Naive thymus-derived CD8-positive, alpha-beta T cell (primary cell): ENCODE measurements around the gene STIM2. TPM values are rescaled to one million over a fixed set of nuclear protein-coding genes. Genes with fewer than 3 reads are reported as not detected.
A peak's percentile ranks its signal among the peaks of the same experiment; 100 is the strongest.

Experiments used
- ATAC-seq, 2 donors: fragments of 150-1000 bp; cut with Tn5 transposase in 1 of 2; sonication (Bioruptor Pico), chemical (Tn5 transposase) in 1 of 2; 1 replicate in 1 of 2; 2 replicates in 1 of 2; pipeline ENCODE4 v1.10.0; 2021; ENCODE audit warnings: mild to moderate bottlenecking in 2 of 2, moderate library complexity in 2 of 2
- POLR2A ChIA-PET: fragments of 350-600 bp; sonication (Branson Sonifier 250); formaldehyde crosslinking; loops from one replicate; lab custom pipeline; 2021; ENCODE audit warnings: antibody characterized with exemption; lab: Charles Lee
- DNase-seq, 10 donors: peaks; one replicate each; pipeline versions ENCODE4 v3.0.0 to v3.0.0-alpha.2; 2020 to 2022
- H3K27ac Mint-ChIP-seq, 10 donors: one replicate each; pipeline ENCODE4 v1.8.0; 2020 to 2022; ENCODE audit warnings: mild to moderate bottlenecking in 10 of 10, mixed read lengths in 10 of 10, moderate library complexity in 4 of 10, inconsistent platforms in 1 of 10
- H3K27me3 Mint-ChIP-seq, 5 donors: one replicate each; pipeline ENCODE4 v1.8.0; 2021 to 2022; ENCODE audit warnings: mixed read lengths in 5 of 5
- H3K36me3 Mint-ChIP-seq, 3 donors: one replicate each; pipeline ENCODE4 v1.8.0; 2020 to 2022; ENCODE audit warnings: mixed read lengths in 3 of 3, mild to moderate bottlenecking in 2 of 3, inconsistent platforms in 1 of 3
- H3K4me1 Mint-ChIP-seq, 4 donors: one replicate each; pipeline ENCODE4 v1.8.0; 2021 to 2022; ENCODE audit warnings: mixed read lengths in 4 of 4
- H3K4me3 Mint-ChIP-seq, 10 donors: one replicate each; pipeline ENCODE4 v1.8.0; 2020 to 2022; ENCODE audit warnings: mild to moderate bottlenecking in 10 of 10, mixed read lengths in 10 of 10, moderate library complexity in 6 of 10, inconsistent platforms in 1 of 10
- H3K9me3 Mint-ChIP-seq, 9 donors: one replicate each; pipeline ENCODE4 v1.8.0; 2020 to 2022; ENCODE audit warnings: mixed read lengths in 9 of 9, mild to moderate bottlenecking in 3 of 9, inconsistent platforms in 1 of 9, moderate library complexity in 1 of 9
- polyA plus RNA-seq, 3 donors: library from polyadenylated mRNA; unstranded; fragments of 300-500 nt; fragmentation: Illumina TruSeq; gene quantifications; one replicate each; pipeline ENCODE4 v1.2.3, GENCODE V29; 2021
- total RNA-seq, 8 experiments: library from RNA in 2 of 8; stranded (reverse) in 2 of 8; gene quantifications; one replicate each; pipeline ENCODE4 v1.2.3 and lab custom pipeline; 2021 to 2026

The STIM2 gene
- total and polyA plus RNA-seq, 5 experiments from 2014 or later = 22.2 to 105 (median 35.4) TPM

- H3K4me3 Mint-ChIP-seq = no peak overlapping the region
- ATAC-seq (no peak), DNase-seq (no peak)
- peaks cover 8 to 27% (median 19%) of the 10 kb centered on the region in 4 donors for H3K4me1 Mint-ChIP-seq
- no peak overlapping the region for H3K27ac Mint-ChIP-seq
- H3K9me3 Mint-ChIP-seq = peaks cover 0 to 8% (median 0%) of the 10 kb centered on the region in 9 donors
- H3K36me3 Mint-ChIP-seq = peaks cover 0 to 15% (median 7%) of the 10 kb centered on the region in 3 donors
- POLR2A ChIA-PET = interaction anchor here (3.7 kb wide), 1 partner anchor 132 kb away, joined by 21 read pairs; the partner anchor contains the start of gene STIM2
- no peaks in the 10 kb centered on the region for H3K27me3 Mint-ChIP-seq
Measured at GRCh38 chr4:26993539-26993938, 132.9 kb downstream of the STIM2 start.

- peaks cover 8 to 27% (median 19%) of the 10 kb centered on the region in 4 donors for H3K4me1 Mint-ChIP-seq
- DNase-seq (no peak), ATAC-seq (no peak)
- no peaks in the 10 kb centered on the region for H3K27me3 Mint-ChIP-seq
- peaks cover 0 to 16% (median 5%) of the 10 kb centered on the region in 3 donors for H3K36me3 Mint-ChIP-seq
- POLR2A ChIA-PET = interaction anchor here (3.7 kb wide), 1 partner anchor 132 kb away, joined by 21 read pairs; the partner anchor contains the start of gene STIM2
- H3K9me3 Mint-ChIP-seq = peaks cover 0 to 8% (median 0%) of the 10 kb centered on the region in 9 donors
- no peak overlapping the region for H3K27ac Mint-ChIP-seq
- H3K4me3 Mint-ChIP-seq = no peak overlapping the region
Measured at GRCh38 chr4:26993967-26994366, 133.3 kb downstream of the STIM2 start.

DNA sequence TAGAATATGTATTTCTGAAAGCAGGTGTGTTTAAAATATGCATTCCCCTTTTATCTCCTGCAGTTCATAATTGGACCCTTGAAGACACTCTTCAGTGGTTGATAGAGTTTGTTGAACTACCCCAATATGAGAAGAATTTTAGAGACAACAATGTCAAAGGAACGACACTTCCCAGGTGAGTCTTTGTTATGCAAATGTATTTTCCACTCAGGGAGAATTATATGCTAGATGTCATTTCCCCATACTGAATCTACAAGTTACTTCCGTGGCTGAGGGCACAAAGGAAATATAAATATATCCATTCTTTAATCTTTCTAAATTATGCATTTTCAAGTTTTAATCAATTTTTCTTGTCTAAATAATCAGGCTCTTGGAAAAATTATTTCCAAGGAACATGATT lies 134.7 kb downstream of the STIM2 start:
- Mint-ChIP-seq H3K9me3 (peaks cover 0 to 8% (median 0%) of the 10 kb centered on the region in 9 donors), H3K36me3 (peaks cover 0 to 18% (median 5%) of the 10 kb centered on the region in 3 donors), H3K27ac (peak overlapping the region in 2 of 10 donors; percentile 18 to 66), H3K4me3 (peak overlapping the region in 1 of 10 donors; percentile 9), H3K4me1 (peaks cover 8 to 28% (median 20%) of the 10 kb centered on the region in 4 donors), H3K27me3 (no peaks in the 10 kb centered on the region)
- DNase-seq = no peak
- ATAC-seq = no peak
- POLR2A ChIA-PET = no interaction called here

GRCh38 chr4:26996745-26997144 lies 136.1 kb downstream of the STIM2 start:
- Mint-ChIP-seq H3K36me3 (peaks cover 0 to 19% (median 0%) of the 10 kb centered on the region in 3 donors), H3K27ac (peak overlapping the region in 1 of 10 donors; percentile 23), H3K4me3 (no peak overlapping the region), H3K4me1 (peaks cover 8 to 27% (median 21%) of the 10 kb centered on the region in 4 donors), H3K27me3 (no peaks in the 10 kb centered on the region), H3K9me3 (no peaks in the 10 kb centered on the region)
- POLR2A ChIA-PET = no interaction called here
- ATAC-seq (no peak), DNase-seq (no peak)

DNA sequence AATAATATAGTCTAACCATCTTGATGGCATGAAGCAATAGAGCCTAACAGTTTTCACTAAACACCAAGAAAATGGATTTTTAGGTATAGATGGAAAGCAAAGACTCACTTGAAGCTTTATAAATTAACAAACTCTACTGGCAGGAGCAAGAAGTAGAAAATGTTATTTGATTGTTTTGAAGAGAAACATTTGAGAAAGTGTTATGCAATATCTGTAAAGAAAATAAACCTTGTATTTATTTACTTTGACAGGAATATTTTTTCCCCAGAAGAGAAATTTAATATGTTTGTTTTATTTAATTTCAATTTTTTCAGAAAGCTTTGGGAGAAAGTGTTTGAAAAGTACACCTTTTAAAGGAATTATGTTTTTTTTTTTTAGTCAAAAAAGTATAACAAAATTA lies 139.0 kb downstream of the STIM2 start:
- H3K4me1 Mint-ChIP-seq = peaks cover 14 to 55% (median 42%) of the 10 kb centered on the region in 4 donors
- DNase-seq (no peak), ATAC-seq (no peak)
- H3K4me3 Mint-ChIP-seq = no peak overlapping the region
- no peaks in the 10 kb centered on the region for H3K9me3 Mint-ChIP-seq
- H3K36me3 Mint-ChIP-seq = peaks cover 0 to 34% (median 0%) of the 10 kb centered on the region in 3 donors
- H3K27ac Mint-ChIP-seq = peak overlapping the region in 4 of 10 donors; percentile 32 to 62 (median 49)
- no peaks in the 10 kb centered on the region for H3K27me3 Mint-ChIP-seq
- POLR2A ChIA-PET = interaction anchor here (1.8 kb wide), 1 partner anchor 139 kb away, joined by 6 read pairs; the partner anchor contains the start of gene STIM2

GRCh38 chr4:27000122-27000521 lies 139.5 kb downstream of the STIM2 start:
- peaks cover 0 to 34% (median 0%) of the 10 kb centered on the region in 3 donors for H3K36me3 Mint-ChIP-seq
- no peak for DNase-seq
- H3K27ac Mint-ChIP-seq = peak overlapping the region in 5 of 10 donors; percentile 9 to 78 (median 53)
- H3K27me3 Mint-ChIP-seq = no peaks in the 10 kb centered on the region
- no peak for ATAC-seq
- peaks cover 12 to 55% (median 42%) of the 10 kb centered on the region in 4 donors for H3K4me1 Mint-ChIP-seq
- H3K9me3 Mint-ChIP-seq = no peaks in the 10 kb centered on the region
- POLR2A ChIA-PET = interaction anchor here (1.8 kb wide), 1 partner anchor 139 kb away, joined by 6 read pairs; the partner anchor contains the start of gene STIM2
- no peak overlapping the region for H3K4me3 Mint-ChIP-seq

GRCh38 chr4:27000820-27001219 lies 140.2 kb downstream of the STIM2 start:
- no peaks in the 10 kb centered on the region for H3K27me3 Mint-ChIP-seq
- no peak overlapping the region for H3K4me3 Mint-ChIP-seq
- ATAC-seq = peak; percentile 84 to 92
- DNase-seq = peak in 3 of 10 donors; percentile 17 to 42 (median 29)
- H3K36me3 Mint-ChIP-seq = peaks cover 0 to 31% (median 0%) of the 10 kb centered on the region in 3 donors
- H3K4me1 Mint-ChIP-seq = peaks cover 10 to 55% (median 41%) of the 10 kb centered on the region in 4 donors
- H3K27ac Mint-ChIP-seq = peak overlapping the region in 6 of 10 donors; percentile 9 to 67 (median 30)
- POLR2A ChIA-PET = interaction anchor here (1.0 kb wide), 1 partner anchor 143 kb away, joined by 4 read pairs; no protein-coding TSS in a partner anchor
- no peaks in the 10 kb centered on the region for H3K9me3 Mint-ChIP-seq

DNA sequence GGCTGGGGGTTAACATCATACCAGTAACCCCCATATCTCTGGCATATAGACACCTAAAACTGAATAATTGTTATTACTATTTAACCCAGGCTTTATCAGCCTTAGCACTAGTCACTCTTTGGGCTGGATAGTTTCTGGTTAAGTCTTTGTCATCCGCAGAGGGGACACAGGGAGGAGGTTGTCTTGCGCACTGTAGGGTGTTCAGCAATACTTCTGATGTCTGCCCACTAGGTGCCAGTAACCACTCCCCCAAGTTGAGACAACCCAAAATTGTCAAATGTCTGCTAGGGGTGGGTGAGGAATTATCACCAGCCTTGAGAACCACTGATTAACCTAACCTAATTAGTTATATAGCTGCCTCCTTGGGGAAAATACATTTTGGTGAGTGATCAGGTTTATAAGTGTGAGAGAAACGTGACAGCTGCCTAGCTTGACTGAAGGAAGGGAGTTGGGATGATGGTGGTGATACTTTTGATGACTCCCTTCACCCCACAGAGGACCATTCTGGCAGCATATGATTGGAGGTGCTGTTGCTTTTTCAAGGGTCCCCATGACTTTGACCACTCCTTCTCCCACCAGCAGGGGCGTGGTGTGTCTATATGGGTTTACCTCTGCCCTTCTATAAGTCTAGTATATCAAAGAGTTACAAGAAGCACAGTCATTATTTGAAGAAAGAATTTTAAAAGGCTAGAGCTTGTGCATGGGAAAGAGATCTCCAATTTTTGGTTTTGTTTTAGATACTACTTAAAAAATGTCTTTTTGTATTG lies 140.9 kb downstream of the STIM2 start:
- Mint-ChIP-seq H3K4me3 (peak overlapping the region in 1 of 10 donors; percentile 1), H3K36me3 (peaks cover 0 to 28% (median 0%) of the 10 kb centered on the region in 3 donors), H3K27ac (peak overlapping the region; percentile 13 to 78 (median 48)), H3K27me3 (no peaks in the 10 kb centered on the region), H3K9me3 (no peaks in the 10 kb centered on the region), H3K4me1 (peaks cover 10 to 53% (median 39%) of the 10 kb centered on the region in 4 donors)
- POLR2A ChIA-PET = interaction anchor here (1.0 kb wide), 1 partner anchor 144 kb away, joined by 4 read pairs; no protein-coding TSS in a partner anchor
- no peak for ATAC-seq
- DNase-seq = no peak

DNA sequence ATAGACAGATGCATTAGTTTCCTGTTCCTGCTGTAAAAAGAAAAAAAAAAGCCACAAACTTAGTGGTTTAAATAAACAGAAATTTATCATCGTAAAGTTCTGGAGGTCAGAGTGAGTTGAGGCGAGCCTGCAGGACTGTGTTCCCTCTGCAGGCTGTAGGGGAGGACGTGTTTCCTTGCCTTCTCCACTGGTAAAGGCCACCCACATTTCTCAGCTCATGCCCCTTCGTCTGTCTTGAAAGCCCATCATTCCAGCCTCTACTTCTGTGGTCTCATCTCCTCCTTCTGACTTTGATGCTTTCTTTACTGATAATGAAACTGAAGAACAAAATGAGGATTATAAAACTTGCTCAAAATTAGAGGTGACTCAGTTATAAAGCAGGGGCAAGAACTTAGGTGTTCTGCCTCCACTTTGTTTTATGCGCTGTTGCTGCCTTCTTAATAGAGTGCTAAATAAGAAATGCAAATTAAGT lies 143.0 kb downstream of the STIM2 start:
- Mint-ChIP-seq H3K4me3 (peak overlapping the region in 8 of 10 donors; percentile 26 to 67 (median 50)), H3K36me3 (peaks cover 0 to 34% (median 0%) of the 10 kb centered on the region in 3 donors), H3K4me1 (peaks cover 11 to 45% (median 31%) of the 10 kb centered on the region in 4 donors), H3K27me3 (no peaks in the 10 kb centered on the region), H3K9me3 (no peaks in the 10 kb centered on the region), H3K27ac (peak overlapping the region; percentile 82 to 90 (median 86))
- ATAC-seq = peak; percentile 55 to 59
- no peak for DNase-seq
- POLR2A ChIA-PET = interaction anchor here (0.7 to 1.6 kb wide), 2 partner anchors 143 to 420 kb away, joined by 3 to 4 read pairs; partner anchors contain the start of gene STIM2

GRCh38 chr4:27005501-27005900 lies 144.9 kb downstream of the STIM2 start:
- Mint-ChIP-seq H3K9me3 (no peaks in the 10 kb centered on the region), H3K36me3 (peaks cover 0 to 45% (median 0%) of the 10 kb centered on the region in 3 donors), H3K4me3 (no peak overlapping the region), H3K27ac (peak overlapping the region in 2 of 10 donors; percentile 1 to 83), H3K27me3 (no peaks in the 10 kb centered on the region), H3K4me1 (peaks cover 11 to 41% (median 32%) of the 10 kb centered on the region in 4 donors)
- no peak for DNase-seq
- POLR2A ChIA-PET = interaction anchor here (1.1 to 1.2 kb wide), 3 partner anchors 22 to 148 kb away, joined by 3 to 6 read pairs (median 3); partner anchors contain the start of gene STIM2
- no peak for ATAC-seq

DNA sequence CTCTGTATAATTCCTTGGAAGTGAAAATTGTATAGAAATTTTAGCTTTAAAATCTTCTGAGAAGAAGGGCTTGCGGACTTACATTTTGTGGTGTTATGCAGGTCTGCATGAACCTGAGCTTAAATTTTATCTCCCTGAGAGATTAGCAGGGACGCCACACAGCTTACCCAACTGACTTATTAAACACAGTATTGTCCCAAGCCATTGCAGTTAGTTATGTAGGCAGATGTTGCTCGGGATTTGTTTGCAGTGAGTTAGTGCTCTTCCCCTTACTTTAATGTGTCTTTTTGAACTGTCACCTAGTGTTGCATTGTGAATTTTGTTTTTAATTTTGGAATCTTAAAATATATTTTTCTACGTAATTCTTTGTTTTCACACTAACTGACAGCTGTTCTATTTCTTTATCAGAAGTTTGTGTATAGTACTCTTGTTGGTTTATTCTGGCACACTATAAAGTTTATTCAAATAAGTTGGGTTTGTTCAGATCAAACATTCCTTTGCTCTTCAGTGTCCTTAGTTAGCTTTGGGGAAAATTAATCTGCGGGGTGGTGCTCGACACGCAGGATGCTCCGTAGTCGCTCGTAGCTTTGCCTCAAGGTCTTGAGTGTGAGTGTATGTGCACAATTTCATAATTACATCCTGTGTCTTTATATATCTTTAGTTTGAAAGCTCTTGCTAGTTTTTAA lies 145.4 kb downstream of the STIM2 start:
- DNase-seq = no peak
- Mint-ChIP-seq H3K27me3 (no peaks in the 10 kb centered on the region), H3K27ac (peak overlapping the region in 8 of 10 donors; percentile 24 to 83 (median 48)), H3K4me3 (no peak overlapping the region), H3K9me3 (no peaks in the 10 kb centered on the region), H3K4me1 (peaks cover 11 to 39% (median 31%) of the 10 kb centered on the region in 4 donors), H3K36me3 (peaks cover 0 to 43% (median 0%) of the 10 kb centered on the region in 3 donors)
- ATAC-seq = no peak
- POLR2A ChIA-PET = interaction anchor here (1.1 to 1.2 kb wide), 3 partner anchors 23 to 148 kb away, joined by 3 to 6 read pairs (median 3); partner anchors contain the start of gene STIM2

DNA sequence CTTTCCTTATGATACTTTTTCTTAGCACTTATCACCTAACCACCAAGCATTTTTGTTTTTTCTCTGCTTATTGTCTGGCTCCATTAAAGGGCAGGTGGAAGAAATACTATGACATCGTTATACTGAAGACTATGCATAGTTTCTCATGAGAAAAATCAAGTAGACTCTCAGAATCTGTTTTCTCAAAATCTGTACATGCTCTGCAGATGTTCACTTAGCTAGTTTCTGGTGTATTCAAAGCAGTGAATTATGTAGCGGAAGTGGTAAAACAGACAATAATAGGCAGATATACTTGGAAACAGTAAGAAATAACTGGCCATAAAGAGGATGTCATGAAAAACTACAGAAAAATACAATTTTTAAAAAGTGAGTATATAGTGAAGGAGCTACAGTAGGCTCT lies 146.0 kb downstream of the STIM2 start:
- peaks cover 0 to 48% (median 0%) of the 10 kb centered on the region in 3 donors for H3K36me3 Mint-ChIP-seq
- no peaks in the 10 kb centered on the region for H3K27me3 Mint-ChIP-seq
- peaks cover 10 to 34% (median 27%) of the 10 kb centered on the region in 4 donors for H3K4me1 Mint-ChIP-seq
- no peak overlapping the region for H3K4me3 Mint-ChIP-seq
- POLR2A ChIA-PET = interaction anchor here (1.0 kb wide), 1 partner anchor 145 kb away, joined by 5 read pairs; the partner anchor contains the start of gene STIM2
- no peaks in the 10 kb centered on the region for H3K9me3 Mint-ChIP-seq
- DNase-seq (no peak), ATAC-seq (no peak)
- peak overlapping the region in 9 of 10 donors; percentile 7 to 89 (median 48) for H3K27ac Mint-ChIP-seq
